ENCODE results near the gene SCARB1.

The SCARB1 gene

DNA sequence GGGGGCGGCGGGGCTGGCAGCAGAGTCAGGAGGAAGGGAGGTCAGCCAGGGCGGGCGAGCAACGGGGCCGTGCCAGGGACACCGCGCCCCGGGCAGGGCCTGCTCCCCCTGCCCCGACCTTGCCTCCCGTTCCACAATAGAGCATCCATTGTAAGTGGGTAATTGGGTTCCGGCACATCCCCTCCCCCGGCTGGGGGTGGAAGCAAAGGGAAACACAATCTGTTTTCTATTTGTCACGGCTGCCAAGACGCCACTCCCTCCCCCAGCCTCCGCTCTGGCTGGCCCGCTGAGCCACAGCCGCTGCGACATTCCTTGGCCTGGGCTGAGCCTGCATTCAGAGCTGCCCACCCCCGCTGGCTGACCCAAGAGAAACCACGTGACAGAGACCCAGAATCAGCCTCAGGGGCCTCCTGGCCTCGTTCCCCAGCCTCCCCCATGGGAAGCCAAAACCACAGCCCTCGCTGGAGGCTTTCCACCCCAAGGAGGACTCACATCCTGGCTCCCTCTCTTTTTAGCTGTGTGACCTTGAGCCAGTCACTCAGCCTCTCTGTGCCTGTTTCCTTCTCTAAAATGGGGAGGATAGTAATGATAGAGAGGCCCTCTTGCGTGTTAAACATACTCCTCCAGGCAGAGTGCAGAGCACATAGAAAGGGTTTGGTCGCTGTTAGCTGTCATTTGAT is 117.6 kb downstream of the SCARB1 start:
- peak; percentile 92 for DNase-seq (ENCODE audit: low spot score)

DNA sequence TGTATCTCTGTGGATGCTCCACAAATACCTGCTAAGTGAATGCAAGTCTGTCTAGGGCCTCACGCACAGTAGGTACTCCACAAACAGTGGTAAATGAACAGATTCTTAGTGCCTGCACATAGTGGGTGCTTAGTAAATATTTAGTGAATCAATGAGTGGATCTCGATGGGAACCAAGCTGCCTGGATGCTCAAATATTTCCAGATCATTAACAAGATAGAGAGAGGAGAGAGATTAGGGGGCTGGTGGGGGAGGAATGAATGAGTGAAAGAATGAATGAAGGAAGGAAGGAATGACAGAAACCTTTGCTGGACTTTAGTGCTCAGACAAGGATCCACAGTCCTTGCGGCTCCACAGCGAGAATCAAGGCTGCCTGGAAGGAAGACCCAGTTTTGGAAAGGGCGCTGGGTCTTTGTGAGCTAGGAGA is 118.2 kb downstream of the SCARB1 start:
- no peak for DNase-seq (ENCODE audit: low spot score)

DNA sequence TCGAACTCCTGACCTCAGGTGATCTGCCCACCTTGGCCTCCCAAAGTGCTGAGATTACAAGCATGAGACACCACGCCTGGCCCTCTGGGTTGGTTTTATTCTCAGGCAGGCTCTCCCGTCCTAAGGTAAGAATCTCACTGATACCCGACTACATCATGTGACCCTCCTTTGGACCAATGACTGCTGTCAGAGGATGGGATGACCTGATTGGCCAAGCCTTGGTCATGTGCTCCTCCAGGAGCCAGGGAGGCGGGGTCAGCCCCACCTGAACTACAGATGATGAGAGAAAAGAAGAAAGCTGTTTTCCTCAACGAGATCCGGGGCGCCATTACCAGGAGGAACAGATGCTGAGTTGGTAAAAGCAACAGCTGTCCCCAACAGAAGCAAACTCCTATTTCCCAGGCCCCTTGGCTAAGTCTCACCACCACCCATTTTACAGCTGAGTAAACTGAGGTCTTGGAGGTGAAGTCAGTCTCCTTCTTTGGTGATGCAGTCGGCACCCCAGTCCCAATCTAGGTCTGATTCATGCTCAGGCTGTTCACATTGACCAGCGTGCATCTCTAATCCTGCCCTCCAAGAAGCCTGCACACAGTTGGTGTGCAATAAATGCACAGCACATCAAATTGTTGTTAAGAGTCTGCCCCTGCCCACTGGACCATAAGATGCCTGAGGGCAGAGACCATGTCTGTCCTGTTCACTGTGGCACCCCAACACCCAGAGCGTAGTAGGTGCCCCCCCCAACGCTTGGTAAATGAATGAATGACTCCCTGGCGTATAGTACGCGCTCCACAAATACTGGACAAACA is 118.8 kb downstream of the SCARB1 start:
- peak; percentile 95 for DNase-seq (ENCODE audit: low spot score)

DNA sequence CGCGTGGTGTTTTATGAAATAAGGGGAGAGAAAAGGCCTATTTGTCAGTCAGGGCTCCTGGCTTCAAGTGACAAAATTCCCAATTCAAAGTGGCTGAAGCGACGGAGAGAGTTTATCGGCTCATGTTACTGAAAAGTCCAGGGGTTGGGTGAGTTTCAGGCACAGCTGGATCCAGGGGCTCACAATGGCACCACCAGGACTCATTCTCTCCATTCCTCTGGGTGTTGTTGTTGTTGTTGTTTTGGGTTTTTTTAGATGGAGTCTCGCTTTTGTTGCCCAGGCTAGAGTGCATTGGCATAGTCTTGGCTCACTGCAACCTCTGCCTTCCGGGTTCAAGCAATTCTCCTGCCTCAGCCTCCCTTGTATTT is 119.4 kb downstream of the SCARB1 start:
- no peak for DNase-seq (ENCODE audit: low spot score)

- no peak for DNase-seq (ENCODE audit: low spot score)
Observed at GRCh38 chr12:124743479-124744272, 120.0 kb downstream of the SCARB1 start.

- no peak for DNase-seq (ENCODE audit: low spot score)
Observed at GRCh38 chr12:124742678-124743077, 121.0 kb downstream of the SCARB1 start.

DNA sequence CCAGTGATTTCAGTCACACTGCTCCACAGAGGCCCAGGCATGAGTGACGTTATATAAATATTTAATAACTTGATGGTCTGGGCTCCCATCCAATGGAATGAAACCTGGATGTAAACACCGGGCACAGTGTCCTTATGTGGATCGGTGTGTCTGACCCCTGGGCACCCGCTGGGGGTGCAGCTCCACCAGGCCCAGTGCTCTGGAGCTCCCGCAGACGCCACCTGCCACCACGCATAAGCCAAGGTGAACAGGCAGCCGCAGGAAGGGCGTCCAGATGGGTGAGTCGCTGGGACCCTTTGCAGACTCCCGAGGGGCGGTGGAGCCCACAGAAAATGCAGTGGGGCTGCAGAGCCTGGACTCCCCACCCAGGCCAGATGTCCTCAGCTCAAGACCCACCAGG is 121.6 kb downstream of the SCARB1 start:
- no peak for DNase-seq (ENCODE audit: low spot score)

DNA sequence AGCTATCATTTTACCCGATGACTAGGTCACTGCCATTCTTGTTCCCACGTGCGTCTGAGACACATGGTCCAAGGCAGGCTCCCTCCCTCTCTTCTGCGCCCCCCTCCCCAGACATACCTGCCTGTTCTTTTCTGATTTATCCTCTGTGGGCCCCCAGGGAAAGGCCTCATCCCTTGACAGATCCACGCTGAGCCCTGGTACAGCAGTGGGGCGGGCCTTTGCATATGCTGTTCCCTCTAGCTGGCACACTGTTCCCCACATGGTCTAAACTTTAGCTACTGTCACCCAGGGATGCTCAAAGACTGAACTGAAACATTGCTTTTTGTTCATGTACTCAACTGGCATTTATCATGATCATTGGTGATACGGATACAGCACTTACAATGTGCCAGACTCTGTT is 122.5 kb downstream of the SCARB1 start:
- DNase-seq (ENCODE audit: low spot score): no peak

DNA sequence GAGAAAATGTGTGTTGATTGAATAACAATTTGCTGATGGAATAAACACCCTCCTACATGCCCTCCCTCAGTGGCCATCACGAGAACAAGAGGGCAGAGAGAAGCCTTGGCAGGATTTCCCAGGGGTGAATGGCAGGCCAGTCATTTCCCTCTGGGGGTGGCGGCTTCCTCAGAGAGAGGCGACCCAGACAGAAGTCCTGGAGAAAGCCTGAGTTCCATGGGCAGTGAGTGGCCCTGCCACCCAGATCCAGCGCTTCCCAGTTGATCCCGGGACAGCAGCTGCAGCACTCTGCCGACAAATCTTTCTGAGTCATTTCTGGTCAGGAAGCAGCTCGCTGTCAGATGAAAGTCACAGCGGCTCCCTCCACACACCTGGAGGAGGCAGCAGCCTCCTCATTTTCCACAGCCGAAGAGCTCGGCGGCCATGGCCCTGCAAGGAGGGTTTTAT is 123.0 kb downstream of the SCARB1 start:
- DNase-seq (ENCODE audit: low spot score): no peak

- no peak for DNase-seq (ENCODE audit: low spot score)
Observed at GRCh38 chr12:124739953-124740561, 123.6 kb downstream of the SCARB1 start.

DNA sequence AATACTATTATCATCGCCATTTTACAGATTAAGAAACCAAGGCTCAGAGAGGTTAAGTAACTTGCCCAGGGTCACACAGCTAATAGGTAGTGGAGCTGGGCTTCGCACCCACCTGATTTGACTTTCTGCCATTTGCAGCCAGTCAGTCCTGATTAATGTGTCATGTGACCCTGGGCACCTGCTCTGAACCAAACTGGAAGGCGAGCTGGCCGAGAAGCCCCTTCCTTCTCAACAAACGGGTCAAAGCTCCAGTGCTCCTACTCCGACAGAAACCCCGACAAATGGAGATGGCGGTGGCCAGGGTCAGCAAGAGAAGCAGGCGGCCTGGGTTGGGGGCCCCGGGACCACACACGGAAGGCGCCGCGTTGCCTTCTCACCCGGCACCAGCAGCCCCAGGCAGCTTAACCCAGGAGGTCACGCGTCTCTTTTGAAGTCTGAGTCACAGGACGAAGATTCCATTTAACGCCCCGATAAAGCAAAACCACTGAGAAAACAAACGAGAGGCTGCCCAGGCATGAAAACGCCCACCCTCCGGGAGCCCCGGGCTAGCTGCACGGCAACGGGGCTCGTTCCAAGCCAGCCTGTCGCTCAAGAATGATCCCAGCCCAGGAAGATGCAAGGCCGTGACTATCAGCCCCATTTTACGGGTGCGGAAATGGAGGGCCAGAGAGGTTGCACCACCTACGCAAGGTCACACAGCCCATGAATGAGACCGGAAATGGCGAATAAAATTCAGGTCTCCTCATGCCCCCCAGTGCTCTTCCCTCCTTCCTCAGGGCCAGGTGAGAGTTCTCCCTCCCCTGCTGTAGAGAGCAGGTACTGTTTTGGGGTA is 124.8 kb downstream of the SCARB1 start:
- DNase-seq (ENCODE audit: low spot score): no peak

GRCh38 chr12:124737772-124738635 is 125.7 kb downstream of the SCARB1 start:
- DNase-seq (ENCODE audit: low spot score): no peak

- DNase-seq (ENCODE audit: low spot score): no peak
Observed at GRCh38 chr12:124737040-124737419, 126.6 kb downstream of the SCARB1 start.

- no peak for DNase-seq (ENCODE audit: low spot score)
Observed at GRCh38 chr12:124736115-124737039, 127.3 kb downstream of the SCARB1 start.

DNA sequence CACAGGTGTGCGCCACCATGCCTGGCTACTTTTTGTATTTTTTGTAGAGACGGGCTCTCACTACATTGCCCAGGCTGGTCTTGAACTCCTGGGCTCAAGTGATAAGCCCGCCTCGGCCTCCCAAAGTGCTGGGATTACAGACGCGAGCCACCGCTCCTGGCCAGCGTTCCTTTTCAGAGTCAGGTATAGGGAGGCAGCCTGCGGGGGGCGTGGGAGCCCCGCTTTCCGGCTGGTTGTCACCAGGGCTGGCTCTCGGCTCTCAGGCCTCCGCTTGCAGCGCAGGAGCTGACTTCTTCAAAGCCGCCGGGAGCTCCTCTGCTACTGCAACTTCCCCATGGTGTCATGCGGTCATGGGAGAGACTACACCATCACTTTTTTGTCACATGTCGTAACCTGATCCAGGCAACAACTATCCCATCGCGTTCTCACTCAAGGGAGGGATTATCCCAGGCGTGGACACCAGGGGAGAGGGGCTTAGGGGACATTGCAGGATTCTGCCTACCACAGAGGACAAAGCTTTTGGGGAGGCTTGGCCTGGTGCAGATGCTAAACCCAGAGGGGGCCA is 129.4 kb downstream of the SCARB1 start:
- peak; percentile 88 for DNase-seq (ENCODE audit: low spot score)

- no peak for DNase-seq (ENCODE audit: low spot score)
Observed at GRCh38 chr12:124733086-124733485, 130.6 kb downstream of the SCARB1 start.

- DNase-seq (ENCODE audit: low spot score): no peak
Observed at GRCh38 chr12:124732275-124733075, 131.2 kb downstream of the SCARB1 start.

DNA sequence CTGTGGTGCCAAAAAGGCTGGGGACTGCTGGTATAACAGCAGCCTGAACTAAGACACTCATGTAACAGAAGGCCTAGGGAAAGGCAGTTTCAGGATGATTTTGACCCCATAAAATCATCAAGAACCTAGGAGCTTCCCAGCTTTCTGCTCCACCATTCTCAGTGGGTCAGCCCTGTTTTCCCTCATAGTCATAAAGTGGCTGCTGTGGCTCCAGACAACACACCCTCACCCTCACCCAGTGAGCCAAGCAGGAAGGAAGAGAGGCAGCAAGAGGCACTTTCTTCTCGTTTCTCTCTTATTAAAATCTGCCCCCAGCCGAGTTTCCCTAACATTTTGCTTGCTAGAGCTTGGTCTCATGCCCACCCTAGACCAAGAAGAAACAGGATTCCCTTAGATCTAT is 131.8 kb downstream of the SCARB1 start:
- DNase-seq (ENCODE audit: low spot score): no peak

All from SK-N-DZ (cell line).